HuH-7.5 (cell line): ENCODE measurements around the gene TTC4.
"Not testable (repeated sequence)": the region's sequence is repeated elsewhere in the genome, so short reads cannot be mapped to it uniquely, and the experiment has no call there.

Experiments used
- DNase-seq: peaks from one replicate; pipeline ENCODE4 v3.0.0; 2011; ENCODE audit warnings: low spot score

TTC4 gene

GRCh38 chr1:54748094-54748835 lies 32.6 kb downstream of the TTC4 start:
- no peak for DNase-seq

- DNase-seq, result no peak
These were observed 34.9 kb downstream of the TTC4 start for GRCh38 chr1:54750596-54750995.

- DNase-seq, result no peak
These were observed 35.8 kb downstream of the TTC4 start for GRCh38 chr1:54751426-54751825.

- no peak for DNase-seq
These were observed 38.4 kb downstream of the TTC4 start for GRCh38 chr1:54754045-54754444.

GRCh38 chr1:54754486-54755285 lies 39.0 kb downstream of the TTC4 start:
- DNase-seq, result no peak

GRCh38 chr1:54757833-54758232 lies 42.2 kb downstream of the TTC4 start:
- DNase-seq, result no peak

GRCh38 chr1:54758678-54759348 lies 43.2 kb downstream of the TTC4 start:
- DNase-seq, result no peak

- no peak for DNase-seq
These were observed 48.1 kb downstream of the TTC4 start for GRCh38 chr1:54763816-54764132.

GRCh38 chr1:54764133-54764921 lies 48.7 kb downstream of the TTC4 start, which contains the start of gene PARS2:
PARS2 (minus strand) TSS chr1:54764523; CDS start chr1:54759161, 5,362 bp downstream.
- DNase-seq, result peak; percentile 93

GRCh38 chr1:54764922-54765561 lies 49.4 kb downstream of the TTC4 start:
- no peak for DNase-seq

GRCh38 chr1:54766726-54767125 lies 51.1 kb downstream of the TTC4 start:
- DNase-seq, result no peak

- DNase-seq, result no peak
These were observed 51.9 kb downstream of the TTC4 start for GRCh38 chr1:54767526-54767925.

GRCh38 chr1:54768093-54768492 lies 52.4 kb downstream of the TTC4 start:
- DNase-seq, result no peak

GRCh38 chr1:54772951-54773350 lies 57.3 kb downstream of the TTC4 start:
- no peak for DNase-seq

- peak; percentile 30 for DNase-seq
These were observed 59.3 kb downstream of the TTC4 start for GRCh38 chr1:54774820-54775498.

GRCh38 chr1:54775828-54776721 lies 60.4 kb downstream of the TTC4 start:
- DNase-seq, result not testable (repeated sequence)

- DNase-seq, result no peak
These were observed 61.4 kb downstream of the TTC4 start for GRCh38 chr1:54777011-54777410.

- DNase-seq, result no peak
These were observed 61.8 kb downstream of the TTC4 start for GRCh38 chr1:54777431-54777830.

GRCh38 chr1:54781023-54781723 lies 65.5 kb downstream of the TTC4 start:
- DNase-seq, result no peak
